Measurements from ENCODE around the gene FAM107B. TPM values are rescaled to one million over a fixed set of nuclear protein-coding genes. Genes with fewer than 3 reads are reported as not detected.

Gene FAM107B
- total RNA-seq, 1 donor from 2014 or later = 220 TPM

DNA sequence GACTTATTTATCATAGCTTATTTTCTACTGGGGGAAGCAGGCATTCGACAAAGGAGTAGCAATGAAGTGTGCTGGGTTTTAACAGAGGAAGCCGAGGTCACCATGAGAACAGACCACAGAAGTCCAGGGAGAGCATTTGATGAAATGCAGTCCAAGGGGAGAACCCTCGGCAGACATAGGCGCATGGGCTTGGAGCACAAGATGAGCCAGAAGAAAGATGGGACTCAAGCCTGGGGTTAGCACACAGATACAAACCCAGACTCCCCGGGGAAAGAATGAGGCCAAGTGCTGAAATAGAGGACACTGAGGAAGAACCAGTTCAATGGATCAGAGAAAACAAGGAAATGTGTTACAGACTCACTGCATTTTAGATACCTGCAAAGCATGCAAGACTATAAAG is 209.5 kb downstream of the FAM107B start:
- intact Hi-C loops (cut with micrococcal nuclease) = no loop called here

DNA sequence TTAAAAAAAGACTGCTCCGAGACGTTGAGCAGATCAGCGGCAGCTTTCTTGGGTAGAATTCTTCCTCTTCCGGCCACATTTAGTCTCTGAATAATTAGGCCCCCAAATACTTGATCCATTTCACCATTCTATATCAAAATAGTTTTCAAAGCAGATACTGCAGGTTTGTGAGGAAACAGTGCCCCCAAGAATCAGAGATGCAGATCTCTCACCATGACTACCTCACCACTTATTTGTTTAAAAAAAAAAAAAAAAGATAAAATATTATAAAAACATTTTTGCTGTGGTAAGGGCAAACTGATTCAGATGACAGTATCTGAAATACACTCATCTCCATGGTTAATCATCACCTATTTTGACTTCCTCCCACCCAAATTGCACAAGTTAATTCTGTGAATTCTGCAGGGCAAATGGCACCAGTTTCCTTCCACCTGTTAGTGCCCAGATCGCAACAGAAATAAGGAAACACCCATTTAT is 210.4 kb downstream of the FAM107B start:
- intact Hi-C loops (cut with micrococcal nuclease) = loop anchor here (1.0 to 5.0 kb wide), 3 partner anchors 8 to 777 kb away; partner anchors contain the start of gene DCLRE1C

DNA sequence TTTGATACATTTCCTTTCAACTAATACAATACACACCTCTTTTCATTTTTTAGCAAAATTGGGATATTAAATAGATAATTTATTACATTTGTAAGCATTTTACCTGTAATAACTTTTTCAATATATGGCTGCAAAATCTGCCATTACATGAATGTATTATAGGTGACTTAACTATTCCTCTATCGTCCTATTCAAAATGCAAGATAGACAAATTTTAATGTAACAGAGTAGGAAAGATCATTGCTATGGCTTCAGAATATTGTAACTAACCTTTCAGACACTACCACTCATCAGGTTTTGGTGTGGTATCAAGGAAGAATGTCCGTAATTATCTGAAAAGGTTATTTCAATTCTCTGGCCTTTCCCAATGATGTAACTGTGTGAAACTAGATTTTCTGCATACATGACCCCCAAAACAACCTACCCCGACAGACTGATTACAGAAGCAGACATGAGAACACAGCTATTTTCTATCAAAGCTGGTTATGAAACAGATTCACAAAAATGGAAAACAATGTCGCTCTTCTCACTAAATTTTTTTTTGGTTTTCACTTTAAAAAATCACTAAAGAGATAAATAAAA is 211.2 kb downstream of the FAM107B start:
- intact Hi-C loops (cut with micrococcal nuclease) = loop anchor here (5.0 kb wide), 2 partner anchors 389 to 776 kb away; partner anchors contain the start of gene DCLRE1C

DNA sequence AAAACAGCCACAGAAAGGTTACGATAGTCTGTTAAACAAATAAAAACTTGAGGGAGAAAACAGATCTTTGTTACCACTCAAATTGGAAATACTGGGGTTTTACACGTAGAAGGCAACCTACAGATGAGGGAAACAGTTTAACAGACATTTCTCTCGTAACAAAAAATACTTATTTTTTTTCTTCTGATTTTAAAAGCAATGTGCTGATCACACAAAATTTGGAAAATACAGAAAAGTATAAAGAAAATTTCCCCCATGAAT is 211.7 kb downstream of the FAM107B start:
- intact Hi-C loops (cut with micrococcal nuclease) = loop anchor here (5.0 kb wide), 2 partner anchors 389 to 776 kb away; partner anchors contain the start of gene DCLRE1C

DNA sequence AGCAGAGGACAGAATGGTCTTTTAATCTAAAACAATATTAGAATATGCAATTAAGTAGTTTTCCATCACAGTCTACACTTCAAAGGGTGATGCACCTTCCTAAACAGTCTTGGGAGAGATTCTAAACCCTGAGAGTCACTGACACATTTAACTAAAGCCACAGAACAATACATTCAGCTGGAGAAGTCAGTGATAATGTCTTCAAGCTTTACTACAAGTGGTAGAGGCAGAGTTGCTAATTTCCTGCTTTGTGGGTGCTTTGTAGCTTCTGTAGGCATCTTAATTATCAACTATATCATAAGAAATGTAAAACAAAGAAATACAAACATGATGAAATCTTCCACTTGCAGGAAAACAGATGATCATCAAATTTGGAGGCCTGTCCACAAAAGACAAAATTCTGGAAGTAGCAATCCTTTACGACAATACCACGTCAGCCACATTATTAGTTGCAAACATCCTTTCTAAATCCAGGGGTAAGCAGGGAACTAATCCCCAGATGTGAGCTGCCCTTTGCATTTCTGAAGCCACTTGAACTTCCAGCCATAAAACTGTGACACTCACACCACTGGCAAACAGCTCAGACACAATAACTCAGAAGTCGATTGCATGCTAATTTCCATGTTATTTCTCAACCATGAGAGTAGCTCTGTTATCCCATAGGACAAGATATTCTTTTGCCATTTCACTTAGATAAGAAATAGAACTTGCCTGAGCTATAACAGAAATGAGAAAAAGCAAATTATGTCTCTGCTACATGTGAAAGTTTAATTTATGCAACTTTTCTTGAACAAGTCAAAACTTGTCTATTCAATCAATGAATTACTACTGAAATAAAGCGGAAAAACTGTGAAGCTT is 212.2 kb downstream of the FAM107B start:
- intact Hi-C loops (cut with micrococcal nuclease) = loop anchor here (5.0 kb wide), 2 partner anchors 390 to 775 kb away; partner anchors contain the start of gene DCLRE1C

DNA sequence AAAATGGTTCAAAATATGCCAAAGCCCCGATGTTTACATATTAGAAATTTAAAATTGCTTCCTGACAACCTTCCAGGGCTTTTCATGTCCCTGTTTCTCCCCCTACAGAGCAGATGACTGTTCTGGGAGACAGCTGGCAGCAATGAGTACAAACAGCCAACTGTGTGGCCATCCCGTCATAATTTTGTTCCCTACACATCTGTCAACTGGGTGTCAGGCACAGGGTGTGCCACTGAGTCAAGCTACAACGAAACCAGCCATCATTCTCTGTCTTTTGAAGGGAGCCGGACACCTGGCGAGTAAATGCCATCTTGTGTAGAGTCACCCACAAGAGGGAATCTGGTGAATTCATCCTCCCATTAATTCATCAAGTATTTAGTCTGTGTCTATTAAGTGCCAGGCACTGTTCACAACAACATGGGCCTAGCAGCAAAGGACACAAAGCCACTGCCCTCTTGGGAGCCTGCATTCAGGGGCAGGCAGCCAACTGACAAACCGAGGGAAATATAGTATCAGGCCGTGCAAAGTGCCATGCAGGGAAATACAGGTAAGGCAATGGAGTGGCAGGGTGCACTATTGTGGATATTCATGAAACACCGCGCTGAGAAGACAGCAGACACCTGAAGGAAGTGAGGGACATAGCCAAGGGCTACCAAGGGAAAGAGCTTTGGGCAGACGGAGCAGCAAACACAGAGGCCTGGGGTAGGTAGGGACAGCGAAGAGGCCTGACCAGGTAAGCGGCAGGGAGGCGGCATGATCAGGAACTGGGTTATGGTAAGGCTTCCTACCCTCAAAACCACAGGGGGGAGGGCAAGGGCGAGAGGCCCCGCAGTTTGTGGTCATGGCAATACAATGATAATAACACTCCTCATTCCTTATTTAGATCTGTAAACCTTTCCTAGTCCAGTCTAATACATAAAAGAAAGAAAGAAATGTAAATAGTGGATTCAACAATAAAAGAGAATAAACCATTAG is 213.6 kb downstream of the FAM107B start:
- intact Hi-C loops (cut with micrococcal nuclease) = loop anchor here (1.0 to 5.0 kb wide), 10 partner anchors 22 to 774 kb away; partner anchors contain the start of genes CDNF, DCLRE1C, HSPA14 and MSANTD7

DNA sequence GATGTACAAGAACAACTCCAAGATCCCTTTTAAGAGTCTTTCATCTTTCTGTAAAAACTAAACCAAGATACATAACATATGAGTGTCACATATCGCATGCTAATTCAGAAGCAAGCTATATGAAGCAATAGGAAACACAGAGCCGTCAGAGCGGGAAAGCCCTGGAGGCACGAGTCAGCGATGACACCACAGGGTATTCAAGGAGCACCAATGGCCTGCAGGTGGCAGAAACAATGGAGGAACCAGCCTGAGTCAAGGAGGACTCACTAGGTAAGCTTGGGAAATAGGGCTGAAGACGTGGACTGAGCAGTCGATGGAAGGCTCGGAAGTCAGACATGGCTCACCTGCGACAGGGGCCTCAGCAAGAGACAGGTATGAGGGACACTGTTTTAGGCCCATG is 214.4 kb downstream of the FAM107B start:
- intact Hi-C loops (cut with micrococcal nuclease) = loop anchor here (1.0 to 5.0 kb wide), 10 partner anchors 23 to 773 kb away; partner anchors contain the start of genes CDNF, DCLRE1C, HSPA14 and MSANTD7

DNA sequence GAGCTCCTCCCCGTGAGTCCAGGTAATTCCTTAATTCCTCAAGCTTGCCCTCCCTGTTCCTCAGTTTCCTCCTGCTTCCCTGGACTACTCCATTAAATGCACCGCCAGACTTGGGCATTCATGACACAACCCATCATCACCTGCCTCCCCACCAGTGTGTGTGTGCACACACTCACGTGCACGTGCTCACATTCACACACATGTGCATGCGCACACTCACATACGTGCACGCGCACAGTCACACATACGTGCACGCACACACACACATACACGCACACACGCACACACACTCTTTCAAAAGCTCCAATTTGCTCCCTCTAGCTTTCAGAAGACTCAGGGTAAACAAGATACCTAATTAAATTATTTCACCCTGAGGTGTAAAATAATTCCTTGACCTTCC is 216.7 kb downstream of the FAM107B start:
- intact Hi-C loops (cut with micrococcal nuclease) = no loop called here

DNA sequence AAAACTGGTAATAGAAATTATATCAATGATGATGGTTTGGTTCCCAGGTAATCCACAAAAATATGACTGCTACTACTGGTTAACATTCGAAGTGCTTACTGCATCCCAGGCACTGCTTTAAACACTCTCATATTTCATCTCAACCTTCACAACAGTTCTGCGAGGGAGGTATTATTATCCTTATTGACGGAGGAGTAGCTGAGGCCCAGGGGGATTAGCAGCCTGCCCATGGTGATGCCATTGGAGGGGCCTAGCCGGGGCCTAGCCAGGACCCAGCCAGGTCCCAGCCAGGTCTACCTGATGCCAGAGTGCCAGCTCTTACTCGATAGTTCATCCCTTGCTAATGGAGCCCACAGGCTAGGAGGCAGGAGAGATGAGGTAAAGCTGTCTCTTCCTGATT is 217.1 kb downstream of the FAM107B start:
- intact Hi-C loops (cut with micrococcal nuclease) = no loop called here

DNA sequence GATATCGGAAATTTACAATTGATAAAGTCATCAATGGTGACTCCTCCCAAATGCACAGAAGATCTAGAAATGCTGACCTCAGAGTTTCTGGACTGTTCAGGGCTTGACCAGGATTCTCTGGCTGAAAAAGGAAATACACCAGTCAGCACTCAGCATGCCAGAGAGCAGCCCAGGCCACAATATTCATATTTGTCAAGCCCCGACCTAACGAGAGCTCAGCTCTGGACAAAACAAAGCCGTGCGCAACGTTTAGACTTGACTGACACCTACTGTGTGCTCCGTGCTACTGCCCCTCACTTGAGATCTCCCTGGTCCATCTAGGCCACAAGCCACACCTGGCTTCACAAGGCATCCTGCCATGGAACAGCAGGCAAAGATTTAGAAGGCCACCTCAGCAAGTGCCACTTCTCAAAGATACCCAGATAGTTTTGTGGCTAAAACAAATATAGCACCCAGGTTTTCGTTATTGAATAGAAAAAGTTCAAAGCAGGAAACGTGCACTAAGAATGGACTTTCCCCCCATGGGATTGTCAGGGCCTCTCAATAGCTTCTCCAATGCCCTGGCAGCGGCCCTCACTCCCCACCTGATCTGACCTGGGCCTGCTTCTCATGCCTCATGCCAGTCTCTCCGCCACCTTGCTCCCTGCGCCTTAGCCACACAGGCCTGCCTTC is 218.3 kb downstream of the FAM107B start:
- intact Hi-C loops (cut with micrococcal nuclease) = no loop called here

DNA sequence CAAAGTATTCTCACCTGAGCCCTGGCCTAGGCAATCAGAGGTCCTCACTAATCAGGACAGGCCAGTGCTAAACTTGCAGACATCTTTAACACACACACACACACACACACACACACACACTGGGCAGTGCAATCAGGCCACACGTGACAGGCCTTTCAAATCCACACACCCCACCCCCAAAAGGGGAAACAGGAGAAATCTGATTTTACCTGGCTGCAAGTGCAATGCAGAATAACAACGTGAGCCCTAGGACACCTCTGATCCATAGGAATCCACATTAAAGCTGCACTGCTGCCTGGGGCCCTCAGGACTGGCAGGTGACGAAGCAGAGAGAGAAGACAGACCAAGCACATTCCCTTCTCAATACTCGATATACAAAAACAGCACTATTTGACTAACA is 218.9 kb downstream of the FAM107B start:
- intact Hi-C loops (cut with micrococcal nuclease) = no loop called here

DNA sequence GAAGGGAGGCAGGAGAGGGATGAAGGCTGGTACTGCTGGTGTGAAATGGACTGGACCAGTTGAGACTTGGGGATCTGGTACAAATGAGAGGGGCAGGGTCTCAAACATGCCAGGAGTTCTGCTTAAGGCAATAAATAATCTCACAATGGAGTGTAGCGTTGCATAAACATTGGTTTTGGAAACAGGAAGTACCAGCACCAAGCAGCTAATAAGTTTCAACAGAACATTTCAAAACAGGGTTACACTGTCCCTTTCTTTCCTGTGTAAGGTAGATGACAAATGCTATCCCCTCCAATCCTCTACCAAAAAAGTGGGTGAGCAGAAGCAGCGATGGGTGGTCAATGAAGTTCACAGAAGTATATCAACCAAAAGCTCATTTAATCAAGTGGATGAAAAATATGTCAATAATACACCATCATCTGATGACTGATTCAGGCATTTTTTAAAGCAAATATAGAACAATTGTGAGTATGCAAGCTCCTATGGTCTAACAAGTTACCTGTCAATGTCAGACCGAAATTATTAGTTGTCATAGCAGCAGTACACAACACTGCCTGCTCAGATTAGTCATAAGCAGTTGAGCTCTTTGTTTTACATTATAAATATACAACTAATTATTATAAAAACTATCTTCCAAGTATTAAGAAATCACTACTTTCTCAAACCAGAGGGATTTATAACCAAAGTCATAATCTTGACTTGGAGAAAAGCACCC is 220.0 kb downstream of the FAM107B start:
- intact Hi-C loops (cut with micrococcal nuclease) = loop anchor here (5.0 kb wide), 1 partner anchor 33 kb away; no protein-coding TSS in a partner anchor

DNA sequence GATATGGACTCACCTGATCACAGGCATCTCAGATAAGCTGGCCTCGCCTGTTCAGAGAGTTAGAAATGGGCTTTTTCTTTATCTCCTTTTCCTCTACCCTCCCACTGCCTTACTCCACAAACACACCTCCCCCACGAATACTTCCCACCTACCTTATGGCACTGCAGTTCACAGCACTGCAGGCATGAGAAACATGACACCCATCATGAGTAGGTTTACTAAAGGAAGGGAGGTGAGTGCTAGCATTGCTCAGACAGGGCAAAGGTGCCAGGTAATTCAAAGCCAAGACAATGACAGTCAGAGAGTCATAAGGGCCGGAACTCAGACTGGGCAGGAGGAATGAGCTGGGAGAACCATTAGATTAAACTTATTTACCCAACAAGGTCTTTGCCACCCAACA is 220.6 kb downstream of the FAM107B start:
- intact Hi-C loops (cut with micrococcal nuclease) = loop anchor here (5.0 kb wide), 1 partner anchor 33 kb away; no protein-coding TSS in a partner anchor

DNA sequence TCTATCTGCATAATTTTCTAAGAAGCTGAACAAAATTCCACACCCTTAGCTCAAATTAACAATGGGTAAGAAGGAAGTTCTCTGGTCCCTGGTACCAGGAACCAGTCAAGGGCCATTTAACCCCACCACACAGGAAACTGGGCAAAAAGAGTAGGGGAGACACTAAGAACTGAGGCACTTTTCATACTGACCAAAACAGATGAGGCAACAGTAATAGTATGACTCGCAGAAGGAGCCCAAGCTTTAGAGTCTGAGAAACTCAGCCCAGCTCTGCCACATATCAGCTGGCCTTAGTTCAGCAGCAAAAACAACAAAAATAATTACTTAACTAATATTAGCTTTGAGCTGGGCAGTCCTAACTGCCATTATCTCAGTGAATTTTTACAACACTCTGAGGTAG is 221.2 kb downstream of the FAM107B start:
- intact Hi-C loops (cut with micrococcal nuclease) = loop anchor here (2.0 to 5.0 kb wide), 2 partner anchors 15 to 34 kb away; no protein-coding TSS in a partner anchor

DNA sequence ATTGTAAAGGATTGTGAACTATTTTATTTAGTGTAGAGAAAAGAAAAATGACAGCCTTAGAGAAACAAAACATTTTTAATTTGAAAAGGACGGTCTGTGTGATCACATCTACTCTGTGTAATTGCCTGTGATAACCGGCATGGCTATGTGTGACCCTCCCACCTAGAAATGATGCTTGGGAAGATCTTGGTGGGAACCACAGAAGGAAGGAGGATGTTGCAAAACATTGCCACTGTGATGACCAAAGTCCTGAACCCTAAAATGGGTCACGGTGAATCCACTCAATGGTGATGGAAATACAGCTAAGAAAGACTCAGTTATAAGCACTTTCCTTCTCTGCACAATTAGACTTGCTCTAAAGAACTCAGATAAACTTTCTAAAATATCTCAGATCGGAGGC is 222.7 kb downstream of the FAM107B start:
- intact Hi-C loops (cut with micrococcal nuclease) = loop anchor here (2.0 to 5.0 kb wide), 2 partner anchors 13 to 35 kb away; no protein-coding TSS in a partner anchor

DNA sequence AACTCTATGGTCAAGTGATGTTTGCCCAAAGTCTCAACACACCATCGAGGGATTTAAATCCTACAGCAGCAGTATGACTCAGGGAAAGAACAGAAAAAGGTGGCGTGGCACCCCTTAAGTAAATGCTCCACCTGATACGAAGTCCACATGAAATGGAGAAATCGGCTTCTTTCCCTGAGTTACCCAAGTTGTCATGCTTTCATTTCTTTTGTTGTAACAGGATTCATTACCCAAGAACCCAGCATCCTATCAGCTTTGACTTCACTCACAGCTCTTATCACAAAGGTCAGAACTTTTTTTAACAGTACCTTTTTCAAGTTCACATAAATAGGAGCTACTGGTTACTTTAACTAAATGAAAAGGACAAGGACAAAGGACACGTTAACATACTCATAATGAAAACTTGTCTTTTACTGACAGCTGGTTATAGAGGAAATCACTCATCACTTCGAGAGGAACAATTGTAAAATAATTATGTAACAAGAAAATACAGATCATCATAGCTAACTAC is 224.2 kb downstream of the FAM107B start:
- intact Hi-C loops (cut with micrococcal nuclease) = loop anchor here (5.0 kb wide), 1 partner anchor 37 kb away; no protein-coding TSS in a partner anchor

DNA sequence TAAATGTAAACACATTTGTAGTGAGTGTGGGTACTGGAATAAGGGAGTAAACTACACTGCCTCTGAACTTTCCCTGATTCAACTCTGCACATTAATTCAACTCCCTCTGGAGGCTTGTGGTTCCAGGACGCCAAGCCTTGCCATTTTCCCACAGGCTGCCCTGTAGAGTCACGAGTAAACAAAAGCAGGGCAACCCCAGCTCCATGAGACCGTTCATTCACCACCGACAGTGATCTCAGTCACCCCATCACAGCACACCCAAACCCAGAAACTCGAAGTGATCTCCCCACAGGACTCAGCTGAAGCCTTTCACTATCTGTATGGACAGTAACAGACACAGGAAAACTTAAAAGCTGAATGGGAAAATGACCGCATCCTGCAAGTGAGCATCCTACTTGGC is 225.2 kb downstream of the FAM107B start:
- intact Hi-C loops (cut with micrococcal nuclease) = no loop called here

DNA sequence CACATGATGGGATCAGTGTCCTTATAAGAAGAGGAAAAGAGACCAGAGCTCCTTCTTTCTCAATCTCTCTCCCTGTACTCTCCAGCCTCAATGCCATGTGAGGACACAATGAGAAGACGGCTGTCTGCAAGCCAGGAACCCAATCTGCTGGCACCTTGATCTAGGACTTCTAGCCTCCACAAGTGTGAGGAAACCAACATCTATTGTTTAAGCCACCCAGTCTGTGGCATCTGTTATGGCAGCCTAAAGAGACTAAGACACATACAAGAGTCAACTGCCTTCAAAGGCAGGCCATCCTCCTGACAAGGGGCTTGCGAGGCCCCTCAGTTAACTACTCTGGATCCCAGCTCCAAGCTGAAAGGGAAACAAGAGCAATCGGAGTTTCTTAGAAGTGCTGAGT is 225.7 kb downstream of the FAM107B start:
- intact Hi-C loops (cut with micrococcal nuclease) = no loop called here

DNA sequence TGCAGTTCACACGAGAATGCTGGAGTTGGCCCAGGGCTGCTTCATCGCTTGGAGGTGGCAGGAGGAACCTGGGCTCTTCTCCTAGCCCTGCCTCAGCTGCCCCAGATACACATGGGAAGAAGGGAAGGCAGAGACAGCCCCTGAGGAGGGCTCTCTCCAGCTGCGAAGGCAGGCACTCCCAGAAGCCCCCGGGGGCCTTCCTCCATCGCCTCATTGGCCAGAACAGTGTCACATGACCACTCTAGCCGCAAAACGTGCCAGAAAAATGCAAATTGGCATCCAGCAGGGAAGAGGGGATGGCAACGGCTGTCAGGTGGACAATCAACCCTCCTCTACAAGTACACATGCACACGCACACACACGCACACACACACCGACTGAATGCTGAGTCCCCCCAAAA is 226.2 kb downstream of the FAM107B start:
- intact Hi-C loops (cut with micrococcal nuclease) = no loop called here

All from T-helper 1 cell treated with Interleukin-12 subunit alpha and Interleukin-12 subunit beta and Interleukin-4 antibody, amounts not matched to agents 30 ng/mL and 1 ng/mL, for 36 hours (primary cell).